ENCODE data around the gene GPR137B. TPM values are rescaled to one million over a fixed set of nuclear protein-coding genes. Genes with fewer than 3 reads are reported as not detected.
"Not testable (repeated sequence)": the region's sequence is repeated elsewhere in the genome, so short reads cannot be mapped to it uniquely, and the experiment has no call there.

GPR137B gene
- total RNA-seq, 1 experiment from 2014 or later: 11.4 TPM

DNA sequence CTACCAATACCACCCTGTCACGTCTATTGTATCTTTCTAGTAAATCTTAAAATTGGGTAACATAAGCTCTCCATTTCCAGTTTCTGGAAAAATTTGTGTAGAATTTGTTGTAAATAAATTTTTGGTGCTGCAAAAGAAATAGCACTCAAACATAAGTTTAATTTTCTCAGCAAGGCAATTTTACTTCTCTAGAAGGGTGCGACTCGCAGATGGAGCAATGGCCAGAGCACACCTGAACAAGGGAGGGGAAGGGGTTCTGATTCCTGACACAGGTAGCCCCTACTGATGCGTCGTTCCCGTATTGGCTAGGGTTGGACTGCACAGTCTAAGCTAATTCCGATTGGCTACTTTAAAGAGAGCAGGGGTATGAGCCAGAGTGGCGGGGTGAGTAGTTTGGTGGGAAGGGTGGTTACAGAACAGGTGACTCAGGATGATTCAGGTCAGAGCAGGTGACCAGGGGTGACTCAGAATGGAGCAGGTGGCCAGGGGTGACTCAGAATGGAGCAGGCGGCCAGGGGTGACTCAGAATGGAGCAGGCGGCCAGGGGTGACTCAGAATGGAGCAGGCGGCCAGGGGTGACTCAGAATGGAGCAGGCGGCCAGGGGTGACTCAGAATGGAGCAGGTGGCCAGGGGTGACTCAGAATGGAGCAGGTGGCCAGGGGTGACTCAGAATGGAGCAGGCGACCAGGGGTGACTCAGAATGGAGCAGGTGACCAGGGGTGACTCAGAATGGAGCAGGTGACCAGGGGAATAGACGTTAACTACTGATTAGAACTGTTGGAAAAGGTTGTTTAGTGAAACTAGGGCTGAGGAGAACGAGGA is 45.5 kb upstream of the GPR137B start:
- peak overlapping the region; percentile 50 for H3K27ac ChIP-seq (ENCODE audit: low read depth, low read length)
- H3K79me2 ChIP-seq (ENCODE audit: insufficient read depth, low read length); BruUV-seq (replicated peaks); ATAC-seq; H4K20me1 ChIP-seq (ENCODE audit: insufficient read depth); H3K4me3 ChIP-seq (replicated peaks in 1 of 2; ENCODE audit: low read depth in 1 of 2, low read length in 2 of 2); H3K9me2 ChIP-seq (ENCODE audit: insufficient read depth); H2AFZ ChIP-seq (ENCODE audit: low read depth, low read length, poor library complexity, severe bottlenecking); POLR2A ChIA-PET; intact Hi-C loops (cut with micrococcal nuclease); H3K4me2 ChIP-seq (ENCODE audit: low read length); H3K27me3 ChIP-seq (ENCODE audit: insufficient read depth, low read length); H3K4me1 ChIP-seq (ENCODE audit: control insufficient read depth in 1 of 2, insufficient read depth in 2 of 2, low read length in 2 of 2); CTCF ChIA-PET; RAD21 ChIA-PET (ENCODE audit: low non-redundant PET in 1 of 2, low total read pairs in 2 of 2, uncharacterized antibody in 2 of 2, unreplicated experiment in 2 of 2); H3K9ac ChIP-seq (ENCODE audit: low read length); H3K36me3 ChIP-seq (ENCODE audit: control insufficient read depth in 1 of 2, insufficient read depth in 2 of 2, low read length in 2 of 2): not testable (repeated sequence)
- peaks cover 0 to 15% of the 10 kb centered on the region in 2 experiments; a peak in 1 of 4 replicates for H3K9me3 ChIP-seq (ENCODE audit: control insufficient read depth in 1 of 2, insufficient read depth in 1 of 2, low read depth in 1 of 2, low read length in 2 of 2)
- peak; percentile 74 for TF ChIP-seq TCF7L2 (IDR thresholded peaks at IDR 0.05; ENCODE audit: borderline replicate concordance, extremely low read depth, insufficient read depth, insufficient read length)
- peak; percentile 60 for TF ChIP-seq SP1 (IDR thresholded peaks at IDR 0.05; ENCODE audit: low read depth)
- 0 out of 2 replicates have a peak, but pooled peaks have one; percentile 35 for TF ChIP-seq CEBPB (IDR thresholded peaks at IDR 0.05; ENCODE audit: low read depth)
- TF ChIP-seq SRF (IDR thresholded peaks at IDR 0.05; ENCODE audit: low read depth): peak; percentile 74
- TF ChIP-seq, protein P1, sequence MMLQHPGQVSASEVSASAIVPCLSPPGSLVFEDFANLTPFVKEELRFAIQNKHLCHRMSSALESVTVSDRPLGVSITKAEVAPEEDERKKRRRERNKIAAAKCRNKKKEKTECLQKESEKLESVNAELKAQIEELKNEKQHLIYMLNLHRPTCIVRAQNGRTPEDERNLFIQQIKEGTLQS (IDR thresholded peaks at IDR 0.05): peak; percentile 79; the same call in 1 of the 2 replicates
- TF ChIP-seq CBX3 (IDR thresholded peaks at IDR 0.05; ENCODE audit: low read depth): peak; percentile 11; the same call in 1 of the 2 replicates
- TF ChIP-seq JUND (IDR thresholded peaks at IDR 0.05): peak; percentile 91
- TF ChIP-seq, protein P2, sequence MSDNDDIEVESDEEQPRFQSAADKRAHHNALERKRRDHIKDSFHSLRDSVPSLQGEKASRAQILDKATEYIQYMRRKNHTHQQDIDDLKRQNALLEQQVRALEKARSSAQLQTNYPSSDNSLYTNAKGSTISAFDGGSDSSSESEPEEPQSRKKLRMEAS (IDR thresholded peaks at IDR 0.05): peak; percentile 67
- TF ChIP-seq, protein P3, sequence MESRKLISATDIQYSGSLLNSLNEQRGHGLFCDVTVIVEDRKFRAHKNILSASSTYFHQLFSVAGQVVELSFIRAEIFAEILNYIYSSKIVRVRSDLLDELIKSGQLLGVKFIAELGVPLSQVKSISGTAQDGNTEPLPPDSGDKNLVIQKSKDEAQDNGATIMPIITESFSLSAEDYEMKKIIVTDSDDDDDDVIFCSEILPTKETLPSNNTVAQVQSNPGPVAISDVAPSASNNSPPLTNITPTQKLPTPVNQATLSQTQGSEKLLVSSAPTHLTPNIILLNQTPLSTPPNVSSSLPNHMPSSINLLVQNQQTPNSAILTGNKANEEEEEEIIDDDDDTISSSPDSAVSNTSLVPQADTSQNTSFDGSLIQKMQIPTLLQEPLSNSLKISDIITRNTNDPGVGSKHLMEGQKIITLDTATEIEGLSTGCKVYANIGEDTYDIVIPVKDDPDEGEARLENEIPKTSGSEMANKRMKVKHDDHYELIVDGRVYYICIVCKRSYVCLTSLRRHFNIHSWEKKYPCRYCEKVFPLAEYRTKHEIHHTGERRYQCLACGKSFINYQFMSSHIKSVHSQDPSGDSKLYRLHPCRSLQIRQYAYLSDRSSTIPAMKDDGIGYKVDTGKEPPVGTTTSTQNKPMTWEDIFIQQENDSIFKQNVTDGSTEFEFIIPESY (IDR thresholded peaks at IDR 0.05; ENCODE audit: extremely low read depth, insufficient replicate concordance, low read length): peak; percentile 23
- peak; percentile 93 for TF ChIP-seq FOSL1 (IDR thresholded peaks at IDR 0.05; ENCODE audit: low read depth)
- peak; percentile 48 for TF ChIP-seq POLR2AphosphoS5 (IDR thresholded peaks at IDR 0.05; ENCODE audit: low read depth, low read length)
- peak; percentile 96 for DNase-seq (ENCODE audit: low read depth, low spot score)

Measured in HCT116 (cell line).